ENCODE data around the gene ABHD12B. TPM values are rescaled to one million over a fixed set of nuclear protein-coding genes. Genes with fewer than 3 reads are reported as not detected.
A peak's percentile ranks its signal among the peaks of the same experiment; 100 is the strongest.
"Not testable (repeated sequence)": the region's sequence is repeated elsewhere in the genome, so short reads cannot be mapped to it uniquely, and the experiment has no call there.

The ABHD12B gene
- total RNA-seq, 1 donor from 2014 or later = 0.35 TPM

- H3K36me3 Mint-ChIP-seq (ENCODE audit: low read depth) = peaks cover 9% of the 10 kb centered on the region
These were observed 45.6 kb downstream of the ABHD12B start for GRCh38 chr14:50917449-50917848.

GRCh38 chr14:50919524-50919923 is 47.7 kb downstream of the ABHD12B start:
- not testable (repeated sequence) for H3K4me3 Mint-ChIP-seq; DNase-seq (ENCODE audit: low read depth, low spot score); H3K36me3 Mint-ChIP-seq (ENCODE audit: low read depth); H3K27me3 Mint-ChIP-seq (ENCODE audit: low read depth); H3K27ac Mint-ChIP-seq (ENCODE audit: unreplicated experiment); H3K9me3 Mint-ChIP-seq
- peaks cover 22% of the 10 kb centered on the region for H3K4me1 Mint-ChIP-seq

More at GRCh38 chr14:50917449-50917848, 45.6 kb downstream of the ABHD12B start:
- Mint-ChIP-seq H3K9me3 (no peaks in the 10 kb centered on the region), H3K4me1 (peaks cover 22% of the 10 kb centered on the region), H3K4me3 (no peak overlapping the region), H3K27ac (ENCODE audit: unreplicated experiment) (peak overlapping the region; percentile 60), H3K27me3 (ENCODE audit: low read depth) (no peaks in the 10 kb centered on the region)
- TF ChIP-seq CTCF (conservative IDR thresholded peaks at IDR 0.05) = no peak
- DNase-seq (ENCODE audit: low read depth, low spot score) = no peak

GRCh38 chr14:50920482-50921230 is 48.8 kb downstream of the ABHD12B start:
- TF ChIP-seq CTCF (conservative IDR thresholded peaks at IDR 0.05) = no peak
- H3K4me1 Mint-ChIP-seq = peaks cover 22% of the 10 kb centered on the region
- no peaks in the 10 kb centered on the region for H3K9me3 Mint-ChIP-seq
- H3K27me3 Mint-ChIP-seq (ENCODE audit: low read depth) = no peaks in the 10 kb centered on the region
- H3K36me3 Mint-ChIP-seq (ENCODE audit: low read depth) = peaks cover 9% of the 10 kb centered on the region
- H3K27ac Mint-ChIP-seq (ENCODE audit: unreplicated experiment) = no peak overlapping the region
- no peak for DNase-seq (ENCODE audit: low read depth, low spot score)
- no peak overlapping the region for H3K4me3 Mint-ChIP-seq

- no peak overlapping the region for H3K4me3 Mint-ChIP-seq
- H3K36me3 Mint-ChIP-seq (ENCODE audit: low read depth) = peaks cover 3% of the 10 kb centered on the region
- DNase-seq (ENCODE audit: low read depth, low spot score) = no peak
- no peaks in the 10 kb centered on the region for H3K9me3 Mint-ChIP-seq
- H3K27me3 Mint-ChIP-seq (ENCODE audit: low read depth) = no peaks in the 10 kb centered on the region
- no peak overlapping the region for H3K27ac Mint-ChIP-seq (ENCODE audit: unreplicated experiment)
- TF ChIP-seq CTCF (conservative IDR thresholded peaks at IDR 0.05) = no peak
- peaks cover 12% of the 10 kb centered on the region for H3K4me1 Mint-ChIP-seq
These were observed 51.0 kb downstream of the ABHD12B start for GRCh38 chr14:50922803-50923202.

GRCh38 chr14:50924236-50924635 is 52.4 kb downstream of the ABHD12B start:
- H3K4me1 Mint-ChIP-seq = peaks cover 8% of the 10 kb centered on the region
- no peaks in the 10 kb centered on the region for H3K27me3 Mint-ChIP-seq (ENCODE audit: low read depth)
- no peaks in the 10 kb centered on the region for H3K36me3 Mint-ChIP-seq (ENCODE audit: low read depth)
- H3K9me3 Mint-ChIP-seq = no peaks in the 10 kb centered on the region
- no peak overlapping the region for H3K27ac Mint-ChIP-seq (ENCODE audit: unreplicated experiment)
- no peak for DNase-seq (ENCODE audit: low read depth, low spot score)
- TF ChIP-seq CTCF (conservative IDR thresholded peaks at IDR 0.05) = no peak
- no peak overlapping the region for H3K4me3 Mint-ChIP-seq

GRCh38 chr14:50924843-50925242 is 53.0 kb downstream of the ABHD12B start:
- TF ChIP-seq CTCF (conservative IDR thresholded peaks at IDR 0.05) = no peak
- H3K9me3 Mint-ChIP-seq = no peaks in the 10 kb centered on the region
- DNase-seq (ENCODE audit: low read depth, low spot score) = no peak
- H3K4me3 Mint-ChIP-seq = no peak overlapping the region
- H3K36me3 Mint-ChIP-seq (ENCODE audit: low read depth) = peaks cover 2% of the 10 kb centered on the region
- peaks cover 8% of the 10 kb centered on the region for H3K4me1 Mint-ChIP-seq
- no peaks in the 10 kb centered on the region for H3K27me3 Mint-ChIP-seq (ENCODE audit: low read depth)
- no peak overlapping the region for H3K27ac Mint-ChIP-seq (ENCODE audit: unreplicated experiment)
